HG02571 (cell line): ENCODE measurements around the gene VTI1A.

Experiments used
- ATAC-seq: cut with Tn5 transposase; IDR thresholded peaks from one replicate; pipeline ENCODE4 v1.9.1; 2021; ENCODE audit warnings: mild to moderate bottlenecking, moderate library complexity; ENCODE audit not compliant: unreplicated experiment

Gene VTI1A

DNA sequence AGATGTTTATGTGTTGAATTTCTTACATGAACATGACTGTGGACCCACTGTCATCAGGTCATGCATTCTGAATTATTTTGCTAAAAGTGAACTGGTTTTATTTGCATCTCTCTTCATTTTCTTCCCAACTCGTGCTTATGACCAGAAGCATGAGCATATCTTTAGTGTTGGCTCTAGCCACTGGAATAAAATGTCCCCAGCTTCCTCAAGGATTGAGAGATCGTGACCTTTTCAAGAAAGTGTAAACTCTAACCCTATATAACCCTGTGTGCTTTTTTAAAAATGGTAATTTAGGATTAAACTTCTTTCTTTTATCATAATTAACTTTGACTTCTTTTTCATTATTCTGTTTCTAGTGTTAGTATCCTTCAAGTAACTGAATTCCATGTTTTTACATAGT, 55.5 kb downstream of the VTI1A start:
- no peak for ATAC-seq

DNA sequence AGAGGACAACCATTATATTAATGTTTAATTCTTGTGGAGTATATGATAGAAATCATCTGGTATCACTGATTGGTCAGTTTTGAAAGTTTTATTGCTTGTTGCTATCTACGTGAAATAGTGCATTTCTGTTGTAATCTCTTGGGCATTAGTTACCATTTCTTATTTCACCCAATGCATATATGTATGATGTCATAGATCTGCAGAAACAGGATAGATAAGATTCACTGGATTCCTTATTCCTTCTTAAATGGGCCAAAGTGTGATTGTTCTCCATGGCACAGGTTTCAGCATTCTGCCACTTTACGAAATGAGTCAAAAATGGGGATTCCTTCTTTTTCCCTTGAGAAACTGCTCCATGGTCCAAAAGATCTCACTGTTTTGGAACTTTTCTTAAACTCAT, 56.6 kb downstream of the VTI1A start:
- no peak for ATAC-seq

DNA sequence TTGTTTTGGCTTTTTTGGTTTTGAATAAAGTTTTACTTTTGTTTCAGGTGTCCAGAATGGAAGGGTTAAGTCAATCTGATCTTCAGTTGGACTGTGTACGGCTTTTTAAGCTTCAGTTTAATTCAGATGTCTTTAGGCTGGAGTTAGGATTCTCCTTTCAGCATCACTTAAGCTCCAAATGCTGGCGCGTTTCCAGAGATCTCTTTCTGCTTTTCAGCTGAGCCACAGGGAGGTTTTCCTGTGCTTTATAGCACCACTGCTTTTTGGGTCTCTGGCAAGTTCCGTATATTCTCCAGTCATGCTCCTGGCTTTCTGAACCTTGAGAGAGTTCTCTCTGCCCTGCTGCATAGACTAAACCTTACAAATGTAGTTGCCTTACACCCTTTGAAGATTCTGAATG, 60.0 kb downstream of the VTI1A start:
- no peak for ATAC-seq

DNA sequence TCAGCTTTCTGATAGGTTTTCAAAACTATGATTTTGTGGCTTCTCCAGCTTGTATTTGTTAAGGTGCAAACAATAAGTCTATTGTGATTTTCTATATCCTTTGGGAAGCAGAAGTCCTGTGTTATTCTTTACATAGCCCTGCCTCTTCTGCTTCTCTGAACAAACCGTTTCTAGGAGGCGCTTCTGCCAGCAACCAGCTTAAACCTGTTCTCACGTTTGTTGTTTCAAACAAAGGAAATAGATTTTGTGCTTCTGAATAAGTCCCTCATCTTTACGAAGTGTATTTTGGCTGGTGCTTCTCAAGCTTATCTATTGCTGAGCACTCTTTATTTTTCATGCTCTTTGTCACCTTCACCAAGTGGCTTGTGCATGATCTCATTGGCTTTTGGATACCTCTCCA, 61.0 kb downstream of the VTI1A start:
- ATAC-seq = no peak

GRCh38 chr10:112509558-112510291, 62.7 kb downstream of the VTI1A start:
- no peak for ATAC-seq

GRCh38 chr10:112510384-112510783, 63.4 kb downstream of the VTI1A start:
- ATAC-seq = no peak

DNA sequence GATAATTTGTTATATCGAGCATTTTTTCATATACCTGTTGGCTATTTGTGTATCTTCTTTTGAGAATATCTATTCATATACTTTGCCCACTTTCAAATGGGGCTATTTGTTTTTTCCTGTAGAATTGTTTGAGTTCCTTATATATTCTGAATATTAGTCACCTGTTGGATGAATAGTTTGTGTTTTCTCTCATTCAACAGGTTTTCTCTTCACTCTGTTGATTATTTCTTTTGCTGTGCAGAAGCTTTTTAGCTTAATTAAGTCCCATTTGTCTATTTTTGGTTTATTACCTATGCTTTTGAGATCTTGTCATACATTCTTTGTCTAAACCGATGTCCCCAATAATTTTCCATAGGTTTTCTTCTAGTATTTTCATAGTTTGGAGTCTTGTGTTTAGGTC, 65.3 kb downstream of the VTI1A start:
- ATAC-seq = no peak

- no peak for ATAC-seq
These were observed 68.1 kb downstream of the VTI1A start for GRCh38 chr10:112515126-112515525.

GRCh38 chr10:112515852-112516251, 68.8 kb downstream of the VTI1A start:
- no peak for ATAC-seq

- ATAC-seq = no peak
These were observed 70.4 kb downstream of the VTI1A start for GRCh38 chr10:112517451-112517862.

DNA sequence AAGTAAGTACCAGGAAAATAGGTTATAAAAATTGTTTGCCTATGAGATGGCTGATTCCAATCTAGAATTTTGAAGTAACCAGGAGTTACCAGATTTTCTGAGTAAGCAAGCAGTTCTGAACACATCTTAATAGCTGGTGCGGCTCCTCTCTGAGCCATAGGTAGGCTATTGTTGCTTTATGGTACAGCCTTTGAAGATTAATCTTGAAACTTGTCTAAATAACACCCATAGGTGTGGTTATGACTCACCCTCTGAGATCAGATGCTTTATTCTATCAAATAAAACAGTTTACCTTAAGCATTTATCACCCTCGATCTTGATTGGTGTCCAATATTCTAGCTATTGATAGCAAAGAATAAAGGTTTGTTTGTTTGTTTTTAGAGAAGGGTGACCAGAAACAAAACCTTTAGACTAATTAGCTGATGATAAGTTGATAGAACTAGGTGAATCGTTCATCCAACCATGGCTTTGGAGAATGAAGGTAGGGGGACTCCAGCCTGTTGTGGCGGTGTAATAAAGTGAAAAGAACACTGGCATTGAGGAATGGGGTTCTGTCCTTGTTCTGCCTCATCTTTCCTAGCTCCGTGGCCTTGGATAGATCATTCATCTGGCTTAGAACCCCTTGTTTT, 72.2 kb downstream of the VTI1A start:
- no peak for ATAC-seq

DNA sequence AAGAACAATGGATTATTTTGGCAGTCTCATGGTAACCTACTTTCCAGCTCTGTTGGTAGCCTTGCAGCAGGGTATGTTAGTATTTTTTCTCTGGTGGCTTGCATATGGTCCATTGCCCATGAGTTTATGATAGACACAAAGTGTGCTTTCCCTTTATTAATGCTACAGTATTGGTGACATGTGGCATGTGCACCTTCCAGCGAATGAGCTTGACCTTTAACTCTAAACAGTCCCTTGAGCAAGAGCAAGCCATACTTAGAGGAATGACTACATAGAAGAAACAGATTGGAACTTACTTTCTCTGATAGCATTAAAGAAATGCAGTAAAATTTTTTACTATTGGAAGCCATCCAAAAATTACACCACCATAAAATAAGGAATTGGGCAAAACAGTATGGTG, 73.9 kb downstream of the VTI1A start:
- no peak for ATAC-seq

DNA sequence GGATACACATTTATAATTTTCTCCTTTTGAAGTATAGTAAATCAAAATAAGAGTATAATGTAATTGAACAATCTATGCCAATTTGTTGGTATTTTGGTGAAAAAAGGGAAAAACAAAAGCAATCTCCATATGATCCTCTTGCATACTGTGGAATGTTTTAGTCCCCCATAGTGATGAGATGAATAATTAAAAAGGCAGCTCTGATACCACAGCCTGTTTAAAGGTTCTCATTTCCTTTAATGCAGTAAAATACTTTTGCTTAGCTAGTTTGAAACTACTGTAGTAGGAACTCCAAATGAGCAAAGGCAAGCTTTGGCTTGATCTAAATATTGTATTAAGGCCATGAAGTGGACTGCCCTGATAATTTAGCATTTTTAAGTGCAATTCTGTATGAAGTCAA, 77.6 kb downstream of the VTI1A start:
- no peak for ATAC-seq

GRCh38 chr10:112525200-112525599, 78.2 kb downstream of the VTI1A start:
- ATAC-seq = no peak

DNA sequence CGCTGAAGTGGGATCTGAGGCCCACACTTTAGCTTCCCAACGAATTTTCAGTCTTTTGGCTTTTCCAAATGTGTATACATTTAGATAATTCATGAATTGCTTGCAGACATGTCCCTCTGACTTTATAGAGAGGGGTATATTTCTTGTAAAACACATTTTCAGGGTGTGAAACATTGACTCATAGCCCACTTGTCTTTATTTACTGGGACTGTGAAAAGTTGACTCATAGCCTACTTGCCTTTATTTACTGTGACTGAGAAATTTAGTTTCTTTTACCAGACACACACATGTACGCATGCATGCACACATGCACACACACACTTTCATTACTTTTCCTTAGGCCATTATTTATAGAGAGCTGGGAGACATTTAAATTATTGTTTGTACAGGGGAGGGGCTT, 79.1 kb downstream of the VTI1A start:
- ATAC-seq = no peak

- no peak for ATAC-seq
These were observed 79.9 kb downstream of the VTI1A start for GRCh38 chr10:112526906-112527305.

DNA sequence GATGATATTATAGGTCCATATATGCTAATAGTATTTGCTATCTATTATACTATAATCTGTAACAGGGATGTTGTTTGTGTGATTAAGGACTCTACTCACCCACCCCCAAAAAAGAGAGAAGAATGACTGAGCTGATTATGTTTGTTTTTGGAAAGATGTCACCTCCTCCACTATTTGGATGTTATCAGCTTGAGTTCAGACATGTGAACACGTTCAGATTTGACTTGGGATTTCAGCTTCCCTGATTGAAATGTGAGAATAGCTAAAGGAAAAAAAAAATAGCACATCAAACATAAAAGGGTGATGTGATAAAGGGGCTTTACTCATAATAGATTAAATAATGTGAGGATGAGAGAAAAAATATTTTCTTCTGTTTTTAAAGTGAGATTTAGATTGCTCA, 81.2 kb downstream of the VTI1A start:
- no peak for ATAC-seq

DNA sequence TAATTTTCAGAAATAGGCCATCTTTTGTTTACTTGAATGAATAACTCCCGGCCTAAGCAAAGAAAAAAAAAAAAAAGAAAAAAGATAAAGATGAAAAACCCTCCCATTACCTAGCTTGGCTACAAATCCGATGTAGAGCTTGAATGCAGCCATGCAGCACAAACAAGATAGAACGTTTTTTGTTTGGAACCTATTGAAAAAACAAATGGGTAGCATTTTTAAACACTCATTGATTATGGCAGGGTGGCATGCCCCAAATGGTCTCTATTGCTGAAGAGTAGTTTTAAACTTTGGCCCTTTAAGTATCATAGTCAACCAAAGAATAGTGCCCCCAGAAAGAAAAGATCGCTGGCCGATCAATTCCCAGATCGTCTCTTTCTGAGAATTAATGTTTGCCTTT, 84.4 kb downstream of the VTI1A start:
- no peak for ATAC-seq

DNA sequence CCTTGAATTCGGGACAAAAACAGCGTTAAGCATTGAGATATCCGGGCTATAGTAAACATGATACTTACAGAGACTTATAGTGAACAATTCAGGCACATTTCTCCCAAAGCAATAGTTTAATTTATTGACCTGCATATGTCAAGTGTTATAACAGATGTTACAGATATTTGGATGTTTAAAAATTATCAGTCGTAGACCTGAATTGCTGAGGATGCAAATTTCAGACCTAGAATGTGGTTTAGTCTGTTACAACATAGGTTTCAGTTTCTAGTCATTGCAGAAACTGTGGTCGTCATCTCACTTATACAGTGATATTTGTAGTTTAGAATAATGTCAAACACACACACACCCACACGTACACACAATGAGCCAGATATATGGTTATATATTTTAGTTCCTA, 85.2 kb downstream of the VTI1A start:
- ATAC-seq = peak; percentile 95

- ATAC-seq = no peak
These were observed 85.9 kb downstream of the VTI1A start for GRCh38 chr10:112532956-112533355.

DNA sequence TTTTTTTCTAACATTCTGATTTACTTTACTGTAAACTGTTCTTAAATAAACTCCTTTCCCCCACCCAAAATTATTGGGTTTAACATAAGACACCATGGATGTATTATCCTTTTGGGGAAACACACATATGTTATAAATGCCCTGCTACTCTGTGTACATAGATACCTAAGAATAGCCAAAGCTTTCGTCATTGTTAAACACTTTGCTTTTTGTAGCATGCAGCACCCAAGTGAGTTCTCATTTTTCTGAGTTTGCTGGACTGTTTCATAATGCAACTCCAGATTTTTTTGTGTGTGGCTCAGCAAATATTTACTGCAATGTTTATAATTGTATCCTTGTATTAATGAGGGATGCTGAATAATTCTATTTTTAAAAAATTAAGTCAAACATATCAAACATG, 86.9 kb downstream of the VTI1A start:
- ATAC-seq = no peak

DNA sequence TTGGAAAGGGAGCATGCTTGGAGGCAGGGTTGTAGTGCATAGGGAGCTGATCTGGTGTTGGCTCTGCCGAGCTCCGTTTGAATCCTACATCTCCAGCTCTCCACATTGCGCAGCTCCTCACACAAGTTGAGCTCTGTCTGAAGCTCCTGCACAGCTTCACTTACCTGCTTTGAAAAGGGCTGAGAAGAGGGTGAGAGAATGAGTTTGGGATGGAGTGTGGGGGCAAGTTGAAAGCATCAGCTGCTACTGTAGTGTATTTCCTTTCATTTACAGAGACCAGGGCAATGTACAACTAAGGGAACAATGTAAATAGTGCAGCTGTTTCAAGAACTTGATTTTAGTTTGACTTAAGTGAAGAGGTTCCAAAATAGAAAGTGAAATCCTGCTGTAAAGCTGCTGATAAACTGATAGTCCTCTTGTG, 88.5 kb downstream of the VTI1A start:
- peak; percentile 67 for ATAC-seq

- no peak for ATAC-seq
These were observed 89.6 kb downstream of the VTI1A start for GRCh38 chr10:112536663-112537062.
